ENCODE measurements around the gene ZBTB20.

The ZBTB20 gene

GRCh38 chr3:114760679-114761078 is 386.4 kb downstream of the ZBTB20 start:
- TF ChIP-seq CTCF (IDR thresholded peaks at IDR 0.05; ENCODE audit: borderline replicate concordance, extremely low read depth, low read length, poor library complexity, severe bottlenecking): no peak
- TF ChIP-seq EZH2 (IDR thresholded peaks at IDR 0.05; ENCODE audit: borderline replicate concordance, low read depth, low read length, severe bottlenecking): no peak
- Histone ChIP-seq H3K9ac (ENCODE audit: low read depth, low read length) (no peak overlapping the region), H3K27ac (ENCODE audit: low read length) (no peak overlapping the region), H3K4me1 (ENCODE audit: insufficient read depth, low read length) (no peaks in the 10 kb centered on the region), H3K27me3 (ENCODE audit: insufficient read depth, low read length, poor library complexity) (no peaks in the 10 kb centered on the region), H4K20me1 (ENCODE audit: insufficient read depth, low read length) (peaks cover 3% of the 10 kb centered on the region; the same call in 1 of the 2 replicates), H3K9me3 (ENCODE audit: insufficient read depth, low read length, severe bottlenecking) (no peaks in the 10 kb centered on the region), H3K79me2 (ENCODE audit: insufficient read depth, low read length) (no peaks in the 10 kb centered on the region), H3K36me3 (ENCODE audit: insufficient read depth, low read length) (no peaks in the 10 kb centered on the region), H3K4me2 (ENCODE audit: insufficient read depth, low read length) (no peak overlapping the region), H2AFZ (ENCODE audit: low read depth, low read length) (no peak overlapping the region), H3K4me3 (ENCODE audit: low read depth in 1 of 2, low read length in 2 of 2) (no peak overlapping the region)
- no peak for ATAC-seq (ENCODE audit: insufficient read depth, low read depth)
- no peak for DNase-seq

- H3K79me2 ChIP-seq (ENCODE audit: insufficient read depth, low read length): no peaks in the 10 kb centered on the region
- DNase-seq: no peak
- no peak overlapping the region for H3K4me2 ChIP-seq (ENCODE audit: insufficient read depth, low read length)
- H4K20me1 ChIP-seq (ENCODE audit: insufficient read depth, low read length): peaks cover 3% of the 10 kb centered on the region; the same call in 1 of the 2 replicates
- no peaks in the 10 kb centered on the region for H3K4me1 ChIP-seq (ENCODE audit: insufficient read depth, low read length)
- no peak overlapping the region for H3K9ac ChIP-seq (ENCODE audit: low read depth, low read length)
- no peak overlapping the region for H2AFZ ChIP-seq (ENCODE audit: low read depth, low read length)
- no peak for TF ChIP-seq CTCF (IDR thresholded peaks at IDR 0.05; ENCODE audit: borderline replicate concordance, extremely low read depth, low read length, poor library complexity, severe bottlenecking)
- TF ChIP-seq EZH2 (IDR thresholded peaks at IDR 0.05; ENCODE audit: borderline replicate concordance, low read depth, low read length, severe bottlenecking): no peak
- H3K4me3 ChIP-seq (ENCODE audit: low read depth in 1 of 2, low read length in 2 of 2): no peak overlapping the region
- H3K36me3 ChIP-seq (ENCODE audit: insufficient read depth, low read length): no peaks in the 10 kb centered on the region
- H3K9me3 ChIP-seq (ENCODE audit: insufficient read depth, low read length, severe bottlenecking): no peaks in the 10 kb centered on the region
- H3K27ac ChIP-seq (ENCODE audit: low read length): no peak overlapping the region
- ATAC-seq (ENCODE audit: insufficient read depth, low read depth): no peak
- H3K27me3 ChIP-seq (ENCODE audit: insufficient read depth, low read length, poor library complexity): no peaks in the 10 kb centered on the region
Measured at GRCh38 chr3:114758831-114759699, 388.0 kb downstream of the ZBTB20 start.

GRCh38 chr3:114756506-114757279 is 390.4 kb downstream of the ZBTB20 start:
- no peak overlapping the region for H3K9ac ChIP-seq (ENCODE audit: low read depth, low read length)
- ATAC-seq (ENCODE audit: insufficient read depth, low read depth): no peak

More at GRCh38 chr3:114756506-114757279, 390.4 kb downstream of the ZBTB20 start:
- Histone ChIP-seq H3K4me1 (ENCODE audit: insufficient read depth, low read length) (no peaks in the 10 kb centered on the region), H2AFZ (ENCODE audit: low read depth, low read length) (no peak overlapping the region), H3K36me3 (ENCODE audit: insufficient read depth, low read length) (no peaks in the 10 kb centered on the region), H3K9me3 (ENCODE audit: insufficient read depth, low read length, severe bottlenecking) (no peaks in the 10 kb centered on the region), H4K20me1 (ENCODE audit: insufficient read depth, low read length) (peaks cover 3% of the 10 kb centered on the region; the same call in 1 of the 2 replicates), H3K4me3 (ENCODE audit: low read depth in 1 of 2, low read length in 2 of 2) (no peak overlapping the region), H3K4me2 (ENCODE audit: insufficient read depth, low read length) (no peak overlapping the region), H3K27ac (ENCODE audit: low read length) (no peak overlapping the region), H3K79me2 (ENCODE audit: insufficient read depth, low read length) (no peaks in the 10 kb centered on the region), H3K27me3 (ENCODE audit: insufficient read depth, low read length, poor library complexity) (no peaks in the 10 kb centered on the region)
- no peak for TF ChIP-seq EZH2 (IDR thresholded peaks at IDR 0.05; ENCODE audit: borderline replicate concordance, low read depth, low read length, severe bottlenecking)
- TF ChIP-seq CTCF (IDR thresholded peaks at IDR 0.05; ENCODE audit: borderline replicate concordance, extremely low read depth, low read length, poor library complexity, severe bottlenecking): no peak
- no peak for DNase-seq

All from DND-41 (cell line).